GM12878 (cell line): Measurements from ENCODE around the gene BLOC1S6. TPM values are rescaled to one million over a fixed set of nuclear protein-coding genes. Genes with fewer than 3 reads are reported as not detected.

Experiments used
- ATAC-seq: fragments of 200-7000 bp; cut with Tn5 transposase; 3 replicates; pipeline ENCODE4 v1.9.1; 2020; ENCODE audit warnings: mild to moderate bottlenecking, moderate library complexity
- BruUV-seq: library from RNA; stranded (reverse); fragments of 400-500 nt; replicated peaks from 2 replicates; lab custom pipeline; 2021; lab: Mats Ljungman, UMichigan
- CTCF ChIA-PET: fragments of 300-600 bp; sonication (Branson Sonifier 250); formaldehyde crosslinking; extraction: SDS; loops from one replicate; lab custom pipeline; 2021; ENCODE audit warnings: inconsistent platforms; lab: Yijun Ruan, JAX
- POLR2A ChIA-PET: fragments of 350-600 bp; formaldehyde crosslinking; extraction: SDS; loops from one replicate; lab custom pipeline; 2021; ENCODE audit warnings: inconsistent platforms; lab: Charles Lee
- RAD21 ChIA-PET: fragments of 300-600 bp; sonication (Branson Sonifier 250); formaldehyde crosslinking; loops from one replicate; lab custom pipeline; 2023; ENCODE audit warnings: antibody characterized with exemption; ENCODE audit not compliant: unreplicated experiment; lab: Charles Lee
- SMC1A ChIA-PET: fragments of 300-600 bp; sonication (Branson Sonifier 250); formaldehyde crosslinking; loops from one replicate; lab custom pipeline; 2023; ENCODE audit not compliant: unreplicated experiment, uncharacterized antibody; lab: Charles Lee
- DNase-seq: peaks from one replicate; pipeline ENCODE4 v3.0.0-alpha.2; 2011; ENCODE audit warnings: low read depth, low spot score
- FAIRE-seq: peaks from 3 replicates; lab custom pipeline; 2011; peaks lifted over from hg19 to GRCh38; lab: Jason Lieb, UNC
- H2AFZ ChIP-seq: 2 replicates; pipeline ENCODE4 v1.6.0; 2011; ENCODE audit warnings: low read depth, low read length, control low read depth; ENCODE audit not compliant: control insufficient read depth
- H3K27ac ChIP-seq: 2 replicates; pipeline ENCODE4 v1.5.1; 2011; ENCODE audit warnings: control low read depth; ENCODE audit not compliant: control insufficient read depth, insufficient read depth
- H3K27me3 ChIP-seq, 2 experiments: replicated peaks in 1 of 2; 2 replicates each; pipeline versions ENCODE4 v1.6.0 to v1.6.1; 2011; ENCODE audit warnings: low read length in 1 of 2; ENCODE audit not compliant: control insufficient read depth in 2 of 2, insufficient read depth in 2 of 2
- H3K36me3 ChIP-seq, 2 experiments: 2 replicates each; pipeline ENCODE4 v1.5.1; 2011; ENCODE audit warnings: low read length in 1 of 2; ENCODE audit not compliant: control insufficient read depth in 2 of 2, insufficient read depth in 2 of 2
- H3K4me1 ChIP-seq: 2 replicates; pipeline ENCODE4 v1.6.1; 2011; ENCODE audit warnings: mild to moderate bottlenecking, low read length, moderate library complexity, mixed read lengths; ENCODE audit not compliant: control insufficient read depth, insufficient read depth
- H3K4me2 ChIP-seq: 2 replicates; pipeline ENCODE4 v1.6.0; 2011; ENCODE audit warnings: control low read depth; ENCODE audit not compliant: control insufficient read depth, insufficient read depth
- H3K4me3 ChIP-seq: fragments of 200-600 bp; sonication (generic); 2 replicates; pipeline ENCODE4 v1.5.1; 2016
- H3K79me2 ChIP-seq: 2 replicates; pipeline ENCODE4 v1.6.0; 2011; ENCODE audit warnings: low read length; ENCODE audit not compliant: control insufficient read depth, insufficient read depth
- H3K9ac ChIP-seq: 2 replicates; pipeline ENCODE4 v1.8.0; 2011; ENCODE audit warnings: low read length, control low read depth, mixed read lengths; ENCODE audit not compliant: control insufficient read depth, insufficient read depth
- H3K9me3 ChIP-seq: replicated peaks from 3 replicates; pipeline ENCODE4 v1.5.1; 2011; ENCODE audit warnings: mild to moderate bottlenecking, low read length; ENCODE audit not compliant: control insufficient read depth, insufficient read depth
- H4K20me1 ChIP-seq: 2 replicates; pipeline ENCODE4 v1.6.0; 2011; ENCODE audit not compliant: control insufficient read depth, insufficient read depth
- CREB1 ChIP-seq: IDR thresholded peaks from 2 replicates; pipeline ENCODE4 v1.6.1; 2012; ENCODE audit warnings: low read depth, mild to moderate bottlenecking, inconsistent platforms
- CREM ChIP-seq: IDR thresholded peaks from 2 replicates; pipeline ENCODE4 v1.6.1; 2014; ENCODE audit warnings: antibody characterized with exemption, low read depth
- EED ChIP-seq: sonication (generic); IDR thresholded peaks from 2 replicates; pipeline ENCODE4 v1.6.1; 2016; ENCODE audit warnings: antibody characterized with exemption, low read depth
- EZH2 ChIP-seq: IDR thresholded peaks from 2 replicates; pipeline ENCODE4 v1.6.1; 2012; ENCODE audit warnings: low read depth, mild to moderate bottlenecking, control low read depth, inconsistent platforms, low read length, borderline replicate concordance; ENCODE audit not compliant: control insufficient read depth
- IRF4 ChIP-seq: IDR thresholded peaks from 2 replicates; pipeline ENCODE4 v1.6.1; 2011; ENCODE audit warnings: low read depth, low read length
- JUNB ChIP-seq: IDR thresholded peaks from 2 replicates; pipeline ENCODE4 v1.6.1; 2016; ENCODE audit warnings: antibody characterized with exemption, mild to moderate bottlenecking
- MXI1 ChIP-seq: fragments of 150-350 bp; IDR thresholded peaks from 2 replicates; pipeline ENCODE4 v1.6.1; 2011; ENCODE audit warnings: low read depth, mild to moderate bottlenecking, inconsistent platforms, low read length, improper control_type of control experiment
- NFIC ChIP-seq: IDR thresholded peaks from 2 replicates; pipeline ENCODE4 v1.6.1; 2012; ENCODE audit warnings: low read depth, mild to moderate bottlenecking, inconsistent platforms, low read length, moderate library complexity
- PAX8 ChIP-seq: fragments of 450-650 bp; IDR thresholded peaks from 2 replicates; pipeline ENCODE4 v1.6.1; 2017; ENCODE audit warnings: mild to moderate bottlenecking, moderate library complexity
- RUNX3 ChIP-seq: IDR thresholded peaks from 2 replicates; pipeline ENCODE4 v1.6.1; 2012; ENCODE audit warnings: low read length, inconsistent platforms
- SMARCA5 ChIP-seq: fragments of 450-650 bp; IDR thresholded peaks from 2 replicates; pipeline ENCODE4 v1.6.1; 2017; ENCODE audit warnings: mild to moderate bottlenecking
- SPI1 ChIP-seq: IDR thresholded peaks from 2 replicates; pipeline ENCODE4 v1.6.1; 2011; ENCODE audit warnings: low read depth, mild to moderate bottlenecking, low read length, moderate library complexity, borderline replicate concordance; ENCODE audit not compliant: insufficient read depth
- WGBS: methylation state at CpG from one replicate; pipeline ENCODE4 v1.1.6; 2016; ENCODE audit warnings: low lambda C conversion rate; ENCODE audit not compliant: insufficient replicate concordance, insufficient coverage; ENCODE audit errors: missing lambda C conversion rate; 5-methylcytosine and 5-hydroxymethylcytosine counted together
- in situ Hi-C: fragments of 300-500 bp; cut with MboI; formaldehyde crosslinking; loops from 9 replicates; pipeline ENCODE4 v1.14.3; 2018; ENCODE audit warnings: mixed read lengths
- intact Hi-C: fragments of 100-400 bp; cut with micrococcal nuclease; formaldehyde crosslinking; loops from one replicate; pipeline ENCODE4 v1.14.2; 2022; ENCODE audit not compliant: unreplicated experiment
- polyA plus RNA-seq, 11 experiments: library from polyadenylated mRNA; depleted of rRNA in 4 of 11; unstranded in 6 of 11; stranded (reverse) in 5 of 11; fragments of >200 nt; fragmentation: Nextera tagmentation in 4 of 11; fragmentation: Illumina TruSeq in 1 of 11; extraction: Ambion mirVana in 4 of 11; extraction: Trizol in 1 of 11; gene quantifications; 1 replicate in 1 of 11; 2 replicates in 10 of 11; pipeline versions ENCODE4 v1.2.1 to v1.2.3, GENCODE V29; 2011 to 2016; ENCODE audit warnings: inconsistent platforms in 2 of 11, missing spikeins in 2 of 11, low read depth in 1 of 11
- total RNA-seq, 4 experiments: library from RNA; depleted of rRNA in 3 of 4; stranded (reverse); fragments of >200 nt in 3 of 4; fragmentation: Illumina TruSeq in 1 of 4; extraction: Trizol in 1 of 4; gene quantifications; 2 replicates each; pipeline versions ENCODE4 v1.2.1 to v1.2.3, GENCODE V29; 2013 to 2021

The BLOC1S6 gene
- total and polyA plus RNA-seq, 10 of the 15 experiments (the other 5 are each of a cell fraction or from before 2014, with no cell fraction given) = 13.5 to 48.8 (median 32.7) TPM

DNA sequence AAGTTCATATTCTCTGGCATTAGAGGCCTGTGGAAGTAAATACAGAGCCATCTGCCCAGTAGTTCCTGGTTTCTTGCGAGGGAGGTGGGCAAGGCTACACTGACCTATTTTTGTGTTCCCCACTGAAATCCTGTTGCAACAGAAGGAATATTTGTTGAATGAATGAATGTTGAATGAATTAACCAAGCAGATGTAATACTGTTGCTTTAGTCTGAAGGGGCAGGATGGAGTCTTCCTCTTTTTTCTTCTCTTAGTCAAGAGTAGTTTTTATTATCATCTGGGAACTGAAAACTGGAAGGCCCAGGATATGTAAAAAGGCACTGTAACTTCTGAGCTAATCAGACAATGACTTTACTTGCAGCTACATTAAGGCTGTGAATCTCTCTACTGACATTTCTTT, 17.1 kb downstream of the BLOC1S6 start:
- Histone ChIP-seq H3K9me3 (no peaks in the 10 kb centered on the region; the same call in 2 of the 3 replicates), H4K20me1 (no peaks in the 10 kb centered on the region), H2AFZ (no peak overlapping the region), H3K27ac (peak overlapping the region; percentile 40), H3K4me2 (no peak overlapping the region; the same call in 1 of the 2 replicates), H3K27me3 (no peaks in the 10 kb centered on the region), H3K4me3 (no peak overlapping the region), H3K9ac (no peak overlapping the region), H3K36me3 (peaks cover 2 to 7% of the 10 kb centered on the region in 2 experiments; a peak in 2 of 4 replicates), H3K79me2 (no peaks in the 10 kb centered on the region), H3K4me1 (peaks cover 14% of the 10 kb centered on the region)
- ChIA-PET SMC1A (interaction anchor here (1.3 to 3.6 kb wide), 3 partner anchors 10 to 92 kb away, joined by 4 to 35 read pairs (median 8); partner anchors contain the start of gene BLOC1S6), RAD21 (interaction anchor here (1.0 to 2.4 kb wide), 4 partner anchors 16 to 91 kb away, joined by 3 to 11 read pairs (median 4); partner anchors contain the start of gene BLOC1S6), POLR2A (interaction anchor here (1.0 kb wide), 1 partner anchor 35 kb away, joined by 3 read pairs; no protein-coding TSS in a partner anchor), CTCF (interaction anchor here (0.9 to 3.3 kb wide), 7 partner anchors 9 to 227 kb away, joined by 3 to 30 read pairs (median 3); partner anchors contain the start of gene BLOC1S6)
- TF ChIP-seq SMARCA5 (0 out of 2 replicates have a peak, but pooled peaks have one; percentile 17), EZH2 (no peak), SPI1 (peak; percentile 22)
- FAIRE-seq (no peak), DNase-seq (no peak), ATAC-seq (no peak)
- BruUV-seq = no TSS peak
- intact Hi-C loops (no loop called here), in situ Hi-C loops (no loop called here)
- 43% methylated on average over 1 of the region's 1 CpG for WGBS

DNA sequence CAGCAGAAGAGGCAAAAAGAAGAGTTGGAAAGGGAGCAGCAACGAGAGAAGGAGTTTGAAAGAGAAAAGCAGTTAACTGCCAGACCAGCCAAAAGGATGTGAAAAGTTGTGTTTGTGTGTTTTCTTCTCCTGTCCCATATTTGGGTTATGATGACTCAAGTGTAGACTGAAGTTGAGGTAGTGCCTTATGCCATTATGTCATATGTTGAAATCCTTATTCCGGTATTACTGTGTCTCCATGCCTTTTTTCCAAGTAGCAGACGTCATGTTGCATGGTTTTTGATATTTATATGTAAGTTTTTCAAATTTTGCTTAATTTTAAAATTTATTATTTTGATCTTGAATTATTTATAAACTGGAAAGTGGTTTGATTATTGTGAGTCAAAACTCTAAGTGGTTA, 19.2 kb downstream of the BLOC1S6 start:
- H4K20me1 ChIP-seq = no peaks in the 10 kb centered on the region
- peaks cover 2 to 7% of the 10 kb centered on the region in 2 experiments; a peak in 2 of 4 replicates for H3K36me3 ChIP-seq
- peaks cover 14% of the 10 kb centered on the region for H3K4me1 ChIP-seq
- H3K9ac ChIP-seq = no peak overlapping the region
- in situ Hi-C loops (no loop called here), intact Hi-C loops (no loop called here)
- ChIA-PET SMC1A (interaction anchor here (0.7 to 1.5 kb wide), 6 partner anchors 13 to 148 kb away, joined by 3 to 7 read pairs (median 4); no protein-coding TSS in a partner anchor), RAD21 (interaction anchor here (0.7 to 1.2 kb wide), 3 partner anchors 8 to 176 kb away, joined by 3 read pairs; partner anchors contain the start of gene BLOC1S6), POLR2A (no interaction called here), CTCF (interaction anchor here (0.7 to 5.5 kb wide), 6 partner anchors 8 to 176 kb away, joined by 3 to 42 read pairs (median 4); no protein-coding TSS in a partner anchor)
- H3K4me3 ChIP-seq = no peak overlapping the region
- no TSS peak for BruUV-seq
- H2AFZ ChIP-seq = no peak overlapping the region
- H3K27me3 ChIP-seq = no peaks in the 10 kb centered on the region
- ATAC-seq (no peak), DNase-seq (no peak), FAIRE-seq (no peak)
- TF ChIP-seq CREB1 (peak; percentile 73), EED (0 out of 2 replicates have a peak, but pooled peaks have one; percentile 22), MXI1 (no peak), JUNB (peak; percentile 59), CREM (0 out of 2 replicates have a peak, but pooled peaks have one; percentile 30), IRF4 (0 out of 2 replicates have a peak, but pooled peaks have one; percentile 15), NFIC (peak; percentile 50; the same call in 1 of the 2 replicates), PAX8 (no peak), RUNX3 (peak; percentile 49; the same call in 1 of the 2 replicates)
- no peaks in the 10 kb centered on the region; the same call in 2 of the 3 replicates for H3K9me3 ChIP-seq
- 3% methylated on average over 3 of the region's 3 CpGs for WGBS
- no peak overlapping the region for H3K4me2 ChIP-seq
- H3K27ac ChIP-seq = no peak overlapping the region
- H3K79me2 ChIP-seq = no peaks in the 10 kb centered on the region
